GM19324 (cell line): ENCODE measurements around the gene DOCK4.
A peak's percentile ranks its signal among the peaks of the same experiment; 100 is the strongest.

ENCODE experiments used
- ATAC-seq: cut with Tn5 transposase; IDR thresholded peaks from one replicate; pipeline ENCODE4 v1.9.1; 2021; ENCODE audit warnings: mild to moderate bottlenecking, moderate library complexity; ENCODE audit not compliant: unreplicated experiment, low FRiP score

Gene DOCK4

DNA sequence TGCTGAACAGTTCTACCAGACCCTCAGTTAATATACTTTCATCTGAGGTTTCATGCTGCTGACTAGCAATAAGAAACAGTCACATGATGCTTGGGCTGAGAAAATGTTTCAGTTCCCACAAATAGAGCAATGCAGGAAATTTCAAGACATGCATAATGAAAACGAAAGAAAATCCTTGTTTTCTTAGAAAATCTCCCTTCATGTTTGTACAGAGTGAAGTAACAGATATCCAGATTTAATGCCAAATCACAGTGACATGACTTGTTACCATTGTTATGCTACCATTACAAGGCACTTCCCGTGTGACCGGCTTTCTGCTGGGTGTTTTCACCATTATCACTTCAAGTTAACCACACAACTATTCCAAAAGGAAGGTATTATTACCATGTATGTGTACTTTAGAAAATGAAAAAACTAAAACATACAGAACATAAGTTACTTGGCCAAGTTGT lies 121.7 kb downstream of the DOCK4 start:
- peak; percentile 76 for ATAC-seq

DNA sequence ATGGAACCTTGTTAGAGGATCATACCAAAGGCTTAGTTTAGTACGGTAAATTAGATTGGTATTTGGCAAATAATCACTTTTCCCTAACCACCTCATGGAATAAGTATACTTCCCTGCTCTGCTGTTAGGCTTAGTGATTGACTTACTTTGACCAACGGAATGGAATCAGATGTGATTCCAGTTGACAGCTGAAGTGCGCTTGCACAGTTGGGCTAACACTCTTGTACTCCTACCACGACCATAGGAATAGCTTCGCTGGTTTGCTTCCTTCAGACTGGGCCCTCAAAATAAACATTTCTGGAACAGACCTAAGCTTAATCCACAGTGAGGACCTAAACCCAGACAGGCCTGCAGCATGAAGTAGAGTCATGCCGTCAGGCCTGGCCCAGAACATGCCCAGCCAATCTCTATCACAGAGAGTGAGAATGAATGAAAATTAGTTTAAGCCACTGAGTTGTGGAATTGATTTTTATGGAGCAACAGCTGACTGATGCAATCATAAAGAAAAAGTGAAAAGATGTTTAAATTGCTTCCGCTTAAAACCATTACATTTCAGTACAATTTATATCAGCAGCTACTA lies 122.3 kb downstream of the DOCK4 start:
- ATAC-seq = no peak

- ATAC-seq = no peak
Measured at GRCh38 chr7:112082306-112082705, 123.9 kb downstream of the DOCK4 start.

DNA sequence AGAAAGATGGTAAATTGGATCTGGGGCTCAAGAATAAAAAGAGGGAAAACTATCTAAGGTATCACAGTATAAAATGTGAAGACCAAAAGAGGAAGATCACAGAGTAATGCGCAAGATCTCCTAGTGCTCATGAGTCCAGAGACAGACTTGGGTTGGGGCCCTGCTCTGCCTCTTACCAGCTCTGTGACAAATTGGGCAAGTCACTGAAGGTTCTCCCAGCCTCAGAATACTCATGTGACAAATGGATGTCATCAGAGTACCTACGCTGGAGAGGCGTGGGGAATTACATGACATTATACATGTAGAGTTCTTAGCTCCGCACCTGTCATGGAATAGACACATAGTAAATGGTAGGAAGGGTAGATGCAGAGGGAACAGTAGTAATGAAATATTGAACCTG lies 124.4 kb downstream of the DOCK4 start:
- ATAC-seq = no peak

DNA sequence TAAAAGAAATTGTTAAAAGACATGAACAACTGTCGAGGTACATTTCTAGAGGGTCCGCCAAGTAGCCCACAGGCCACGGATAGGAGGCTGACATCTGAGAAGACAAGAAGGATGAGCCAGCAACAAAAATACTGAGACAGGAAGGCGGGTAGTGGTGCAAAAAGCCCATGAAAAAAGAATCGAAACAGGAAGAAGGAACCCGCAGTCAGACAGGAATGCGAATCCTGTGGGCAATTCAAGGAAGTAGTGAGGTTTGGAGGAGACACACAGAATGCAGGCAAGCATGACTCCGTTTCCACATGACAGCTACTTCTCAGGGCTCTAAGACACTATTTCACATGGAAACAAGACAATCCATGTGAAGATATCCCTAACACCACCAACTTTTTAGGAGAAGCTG lies 125.2 kb downstream of the DOCK4 start:
- peak; percentile 34 for ATAC-seq

GRCh38 chr7:112080441-112080840 lies 125.8 kb downstream of the DOCK4 start:
- peak; percentile 74 for ATAC-seq

- no peak for ATAC-seq
Measured at GRCh38 chr7:112079673-112080072, 126.5 kb downstream of the DOCK4 start.

DNA sequence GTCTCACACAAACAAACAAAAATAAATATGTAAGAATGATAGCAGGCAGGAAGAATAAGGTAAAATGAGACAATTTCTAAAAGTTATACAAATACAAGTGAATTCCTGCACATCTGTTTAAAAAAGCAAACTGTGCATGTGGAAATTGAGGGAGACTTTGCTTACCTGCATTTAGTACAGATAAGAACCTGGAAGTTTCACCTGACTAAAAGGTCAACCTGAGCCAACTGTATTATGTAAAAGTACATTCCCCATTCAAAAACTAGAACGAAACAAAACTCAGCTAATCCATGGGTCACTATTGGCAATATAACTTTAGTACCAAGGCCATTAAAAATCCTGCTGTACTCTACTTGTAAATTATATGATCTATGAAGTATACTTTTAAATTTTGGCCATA lies 127.1 kb downstream of the DOCK4 start:
- no peak for ATAC-seq

- no peak for ATAC-seq
Measured at GRCh38 chr7:112076324-112076723, 129.9 kb downstream of the DOCK4 start.

- no peak for ATAC-seq
Measured at GRCh38 chr7:112074464-112074863, 131.7 kb downstream of the DOCK4 start.

DNA sequence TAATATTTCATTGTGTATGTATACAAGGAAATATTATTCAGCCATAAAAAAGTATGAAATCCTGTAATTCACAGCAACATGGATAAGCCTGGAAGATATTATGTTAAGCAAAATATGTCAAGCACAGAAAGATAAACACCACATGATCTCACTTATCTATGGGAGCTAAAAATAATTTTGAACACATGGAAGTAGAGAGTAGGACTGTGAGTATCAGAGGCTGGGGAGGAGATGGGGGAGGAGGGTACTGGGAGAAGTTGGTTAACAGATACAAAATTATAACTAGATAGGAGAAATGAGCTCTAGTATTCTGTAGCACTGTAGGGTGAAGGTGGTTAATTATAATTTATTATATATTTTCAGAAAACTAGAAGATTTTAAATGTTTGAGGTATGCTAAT lies 132.7 kb downstream of the DOCK4 start:
- ATAC-seq = no peak

GRCh38 chr7:112072541-112073245 lies 133.5 kb downstream of the DOCK4 start:
- no peak for ATAC-seq

DNA sequence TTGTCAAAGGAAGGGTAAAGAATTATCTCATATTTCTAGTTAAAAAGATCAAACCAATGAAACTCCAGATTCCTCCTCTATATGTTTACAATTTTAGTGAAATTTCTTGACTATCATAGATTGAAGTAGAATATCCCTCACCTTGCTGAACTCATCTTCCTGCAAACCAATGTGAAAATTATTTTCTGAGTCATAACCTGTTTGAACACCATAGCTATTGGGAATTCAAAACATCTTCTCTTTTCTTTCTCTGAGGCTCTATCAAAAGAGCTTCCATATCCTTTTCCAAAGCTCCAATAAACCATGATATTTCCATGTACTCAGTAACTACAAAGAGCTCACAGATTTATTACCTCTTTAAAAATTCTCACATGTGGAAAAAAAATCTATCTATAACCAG lies 134.3 kb downstream of the DOCK4 start:
- no peak for ATAC-seq

GRCh38 chr7:112070674-112071256 lies 135.4 kb downstream of the DOCK4 start:
- ATAC-seq = no peak

- ATAC-seq = no peak
Measured at GRCh38 chr7:112069879-112070321, 136.3 kb downstream of the DOCK4 start.

DNA sequence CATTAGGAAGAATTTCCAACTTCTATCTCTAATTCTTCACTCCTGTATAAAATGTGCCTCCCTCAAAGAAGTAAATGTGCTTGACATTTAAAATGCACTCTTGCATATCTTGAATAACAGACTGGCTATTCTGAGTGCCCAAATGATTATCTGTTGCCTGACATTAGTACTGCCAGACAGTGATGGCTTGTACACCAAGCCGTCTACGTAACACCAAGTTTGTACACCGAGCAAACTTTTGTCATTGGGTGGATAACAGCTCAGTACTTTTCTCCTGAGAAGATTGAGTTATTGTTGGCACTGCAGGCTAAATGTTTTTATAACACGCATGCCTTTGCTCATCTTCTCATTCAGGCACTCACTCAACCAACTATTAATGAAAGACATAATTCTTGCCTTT lies 137.2 kb downstream of the DOCK4 start:
- ATAC-seq = no peak

DNA sequence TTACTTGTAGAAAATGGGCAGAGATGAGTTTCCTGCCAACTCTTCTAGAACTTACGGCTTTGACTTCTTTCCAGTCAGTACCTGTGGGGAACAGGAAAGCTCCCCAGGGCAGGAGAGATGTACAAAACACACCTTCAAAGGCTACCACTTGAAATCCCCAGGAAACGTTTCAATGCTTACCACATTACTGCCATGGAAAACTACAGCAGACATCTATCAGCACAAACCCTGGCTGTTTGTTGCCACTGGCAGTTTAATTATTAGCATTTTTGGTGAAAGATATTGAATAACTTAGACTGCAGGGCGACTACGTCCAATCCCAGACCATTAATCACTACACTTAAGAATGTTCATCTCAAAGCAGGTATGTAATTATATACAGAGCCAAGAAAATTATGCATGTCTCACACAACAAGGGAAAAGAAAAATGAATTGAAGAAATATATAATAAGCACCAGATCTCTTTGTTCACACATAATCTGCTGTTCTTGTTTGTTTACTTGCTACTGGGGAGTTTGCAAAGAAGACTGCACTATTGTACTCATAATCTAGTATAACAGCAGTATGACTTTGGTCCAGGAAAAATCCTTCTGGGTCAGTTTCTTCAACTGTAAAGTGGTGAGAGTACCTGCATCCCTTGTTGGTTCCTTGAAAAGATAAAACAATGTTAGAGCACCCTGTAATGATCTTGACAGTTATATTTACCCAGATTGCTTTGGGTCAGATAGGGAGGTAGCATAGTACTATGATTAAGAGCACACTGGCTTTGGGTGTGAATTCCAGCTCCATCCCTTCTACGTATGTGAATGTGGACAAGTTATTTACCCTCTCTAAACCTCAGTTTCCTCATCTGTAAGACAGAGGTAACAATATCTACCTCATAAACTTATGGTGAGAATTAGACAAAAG lies 138.3 kb downstream of the DOCK4 start:
- ATAC-seq = no peak

DNA sequence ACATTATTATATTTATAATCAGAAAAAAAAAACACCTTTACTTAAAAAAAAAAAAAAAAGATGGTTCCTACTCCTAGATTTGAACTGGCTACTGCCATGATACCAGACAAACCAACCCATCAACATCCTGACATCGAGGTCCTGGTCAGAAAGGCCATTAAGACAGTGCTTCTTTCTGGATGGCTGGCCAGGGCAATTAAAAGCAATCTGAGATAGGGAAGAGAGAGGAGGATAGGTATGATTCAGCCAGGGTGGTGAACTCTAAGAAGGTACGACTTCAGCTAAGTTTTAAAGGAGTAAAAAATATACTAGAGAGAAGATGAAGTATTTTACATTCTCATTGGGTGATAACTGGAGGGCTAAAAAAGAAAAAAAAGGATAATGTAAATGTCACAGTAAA lies 139.0 kb downstream of the DOCK4 start:
- no peak for ATAC-seq

GRCh38 chr7:112065758-112066157 lies 140.4 kb downstream of the DOCK4 start:
- no peak for ATAC-seq

DNA sequence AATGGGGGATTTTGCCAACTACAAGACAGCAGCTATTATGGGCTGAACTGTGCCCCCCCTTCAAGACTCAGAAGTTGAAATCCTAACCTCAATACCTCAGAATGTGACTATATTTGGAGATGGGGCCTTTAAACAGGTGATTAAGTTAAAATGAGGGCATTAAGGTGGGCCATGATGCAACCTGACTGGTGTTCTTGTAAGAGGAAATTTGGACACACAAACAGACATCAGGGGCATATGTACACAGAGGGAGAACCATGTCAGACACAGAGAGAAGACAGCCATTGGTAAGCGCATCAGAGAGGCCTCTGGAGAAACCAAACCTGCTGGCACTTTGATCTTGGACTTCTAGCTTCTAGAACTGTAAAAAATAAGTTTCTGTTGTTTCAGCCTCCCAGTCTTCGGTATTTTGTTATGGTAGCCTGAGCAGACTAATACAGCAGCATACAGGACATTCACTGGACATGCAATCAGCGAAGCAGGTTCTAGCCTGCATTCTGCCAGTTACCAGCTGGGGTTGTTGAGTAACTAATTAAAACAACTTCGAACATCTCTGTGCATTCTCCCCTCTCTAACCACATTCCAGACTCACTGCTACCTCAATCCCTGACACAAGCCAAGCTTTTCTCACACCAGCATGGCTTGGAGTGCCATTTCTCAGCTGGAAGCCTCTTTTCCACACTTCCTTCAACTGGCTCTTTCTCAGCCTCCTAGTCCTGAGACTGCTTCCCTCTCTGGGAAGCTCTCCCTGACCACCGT lies 141.4 kb downstream of the DOCK4 start:
- ATAC-seq = no peak
